ENCODE data around the gene RSF1.

Gene RSF1

DNA sequence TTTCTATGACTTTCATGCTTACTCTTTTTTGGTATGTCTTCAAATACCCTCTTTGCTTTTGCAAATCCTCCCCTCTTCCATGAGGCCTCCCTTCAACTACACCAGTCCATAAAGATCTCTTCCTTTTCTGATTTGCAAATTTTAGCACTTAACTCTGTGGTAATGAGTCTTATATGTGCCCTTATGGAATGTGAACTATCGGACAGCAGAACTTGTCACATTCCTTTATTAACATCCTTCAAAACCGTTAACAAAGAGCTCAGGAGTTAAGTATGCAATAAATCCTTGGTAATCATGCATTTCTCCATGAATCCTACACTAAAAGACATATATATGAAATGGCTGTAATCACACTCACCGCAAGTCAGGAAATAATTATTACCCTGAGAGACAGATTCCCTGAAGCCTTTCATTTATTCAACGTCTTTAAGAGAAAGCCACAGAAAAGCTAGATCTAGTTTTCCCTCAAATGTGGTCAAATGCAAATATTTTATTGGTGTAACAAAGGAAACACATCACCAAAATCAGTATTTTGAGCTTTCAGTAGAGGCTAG is 190.3 kb downstream of the RSF1 start:
- DNase-seq (ENCODE audit: low read depth, low spot score), result no peak

- no peak for DNase-seq (ENCODE audit: low read depth, low spot score)
These were observed 200.8 kb downstream of the RSF1 start for GRCh38 chr11:77619576-77620198.

DNA sequence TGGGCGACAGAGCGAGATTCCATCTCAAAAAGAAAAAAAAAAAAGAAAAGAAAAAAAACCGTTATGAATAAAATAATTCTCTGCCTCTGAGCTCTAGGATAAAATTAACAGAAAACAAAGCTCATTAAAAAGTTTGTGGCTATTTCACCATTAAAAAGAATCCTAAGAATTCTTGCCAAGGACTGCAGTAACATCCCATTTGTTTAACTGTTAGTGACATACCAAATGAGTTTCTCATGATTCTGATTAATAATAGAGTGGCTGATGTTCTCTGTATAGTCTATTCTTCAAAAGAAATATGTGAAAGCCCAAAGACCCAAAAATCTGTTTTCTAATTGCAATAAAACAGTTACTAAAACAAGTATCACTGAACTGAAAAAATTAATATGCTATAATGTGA is 202.6 kb downstream of the RSF1 start:
- no peak for DNase-seq (ENCODE audit: low read depth, low spot score)

- DNase-seq (ENCODE audit: low read depth, low spot score), result no peak
These were observed 208.6 kb downstream of the RSF1 start for GRCh38 chr11:77611921-77612320.

Data from smooth muscle cell of the brain vasculature (primary cell).